AG09319 (cell line): ENCODE measurements around the gene HS2ST1.
"Not testable (repeated sequence)": the region's sequence is repeated elsewhere in the genome, so short reads cannot be mapped to it uniquely, and the experiment has no call there.

Source experiments
- DNase-seq: peaks from one replicate; pipeline ENCODE4 v3.0.0-alpha.2; 2010; ENCODE audit warnings: low read depth; ENCODE audit errors: extremely low read depth
- CTCF ChIP-seq: IDR thresholded peaks from 2 replicates; pipeline ENCODE4 v1.5.1; 2011; ENCODE audit warnings: low read depth, mild to moderate bottlenecking, inconsistent platforms, low read length, moderate library complexity

Gene HS2ST1

GRCh38 chr1:86953167-86953566 is 38.7 kb downstream of the HS2ST1 start:
- no peak for DNase-seq
- no peak for TF ChIP-seq CTCF

- no peak for TF ChIP-seq CTCF
- DNase-seq = no peak
Measured at GRCh38 chr1:86955678-86956077, 41.2 kb downstream of the HS2ST1 start.

GRCh38 chr1:86956221-86956620 is 41.8 kb downstream of the HS2ST1 start:
- no peak for TF ChIP-seq CTCF
- DNase-seq = no peak

- DNase-seq = no peak
- no peak for TF ChIP-seq CTCF
Measured at GRCh38 chr1:86957221-86957620, 42.8 kb downstream of the HS2ST1 start.

GRCh38 chr1:86960548-86960947 is 46.1 kb downstream of the HS2ST1 start:
- DNase-seq = no peak
- no peak for TF ChIP-seq CTCF

GRCh38 chr1:86963841-86964240 is 49.4 kb downstream of the HS2ST1 start:
- DNase-seq = not testable (repeated sequence)

GRCh38 chr1:86965012-86965826 is 50.8 kb downstream of the HS2ST1 start:
- TF ChIP-seq CTCF = peak; percentile 82
- DNase-seq = peak; percentile 11

GRCh38 chr1:86965827-86966182 is 51.4 kb downstream of the HS2ST1 start:
- DNase-seq = no peak
- no peak for TF ChIP-seq CTCF
